Transverse colon (tissue), 4 donors: ENCODE data around the gene RGS9.
"Not testable (repeated sequence)": the region's sequence is repeated elsewhere in the genome, so short reads cannot be mapped to it uniquely, and the experiment has no call there.

ENCODE experiments used
- EP300 ChIP-seq: sonication (generic); formaldehyde crosslinking; IDR thresholded peaks from one replicate; pipeline ENCODE4 v1.6.1; 2017; ENCODE audit warnings: antibody characterized with exemption, low read depth
- POLR2A ChIP-seq: fragments of 450-650 bp; IDR thresholded peaks from one replicate; pipeline ENCODE4 v1.6.1; 2016; ENCODE audit warnings: antibody characterized with exemption, mild to moderate bottlenecking, moderate library complexity
- POLR2AphosphoS5 ChIP-seq, 3 donors: sonication (generic); formaldehyde crosslinking; IDR thresholded peaks; one replicate each; pipeline ENCODE4 v1.6.1; 2016; ENCODE audit warnings: antibody characterized with exemption in 3 of 3
- TF ChIP-seq, protein P1 (sequence below), 5 experiments: fragments of 200-600 bp in 3 of 5; fragments of 450-650 bp in 2 of 5; sonication (generic) in 3 of 5; IDR thresholded peaks; 1 replicate in 2 of 5; 2 replicates in 3 of 5; pipeline ENCODE4 v1.5.1; 2016 to 2017; ENCODE audit warnings: antibody characterized with exemption in 5 of 5, inconsistent platforms in 3 of 5, mild to moderate bottlenecking in 2 of 5, moderate library complexity in 1 of 5

DNA sequence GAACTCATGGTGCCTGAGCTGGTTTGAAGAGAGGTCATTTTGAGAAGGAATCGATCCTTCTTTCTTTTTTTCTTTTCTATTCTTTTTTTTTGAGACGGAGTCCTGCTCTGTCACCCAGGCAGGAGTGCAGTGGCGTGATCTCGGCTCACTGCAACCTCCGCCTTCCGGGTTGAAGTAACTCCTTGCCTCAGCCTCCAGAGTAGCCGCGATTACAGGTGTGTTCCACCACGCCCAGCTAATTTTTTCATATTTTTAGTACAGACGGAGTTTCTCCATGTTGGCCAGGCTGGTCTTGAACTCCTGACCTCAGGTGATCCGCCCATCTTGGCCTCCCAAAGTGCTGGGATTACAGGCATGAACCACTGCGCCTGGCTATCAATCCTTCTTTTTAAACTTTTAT lies 43.1 kb downstream of the RGS9 start:
- TF ChIP-seq EP300; POLR2A; POLR2AphosphoS5 (IDR thresholded peaks at IDR 0.05): not testable (repeated sequence)
- TF ChIP-seq, protein P1, sequence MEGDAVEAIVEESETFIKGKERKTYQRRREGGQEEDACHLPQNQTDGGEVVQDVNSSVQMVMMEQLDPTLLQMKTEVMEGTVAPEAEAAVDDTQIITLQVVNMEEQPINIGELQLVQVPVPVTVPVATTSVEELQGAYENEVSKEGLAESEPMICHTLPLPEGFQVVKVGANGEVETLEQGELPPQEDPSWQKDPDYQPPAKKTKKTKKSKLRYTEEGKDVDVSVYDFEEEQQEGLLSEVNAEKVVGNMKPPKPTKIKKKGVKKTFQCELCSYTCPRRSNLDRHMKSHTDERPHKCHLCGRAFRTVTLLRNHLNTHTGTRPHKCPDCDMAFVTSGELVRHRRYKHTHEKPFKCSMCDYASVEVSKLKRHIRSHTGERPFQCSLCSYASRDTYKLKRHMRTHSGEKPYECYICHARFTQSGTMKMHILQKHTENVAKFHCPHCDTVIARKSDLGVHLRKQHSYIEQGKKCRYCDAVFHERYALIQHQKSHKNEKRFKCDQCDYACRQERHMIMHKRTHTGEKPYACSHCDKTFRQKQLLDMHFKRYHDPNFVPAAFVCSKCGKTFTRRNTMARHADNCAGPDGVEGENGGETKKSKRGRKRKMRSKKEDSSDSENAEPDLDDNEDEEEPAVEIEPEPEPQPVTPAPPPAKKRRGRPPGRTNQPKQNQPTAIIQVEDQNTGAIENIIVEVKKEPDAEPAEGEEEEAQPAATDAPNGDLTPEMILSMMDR (IDR thresholded peaks at IDR 0.05), result not testable (repeated sequence)
